ENCODE data around the gene NPTX1. TPM values are rescaled to one million over a fixed set of nuclear protein-coding genes. Genes with fewer than 3 reads are reported as not detected.

The NPTX1 gene
- total and polyA plus RNA-seq, 2 experiments from 2014 or later: 3.4 to 20.5 TPM

- H3K4me1 ChIP-seq (ENCODE audit: insufficient read depth): no peaks in the 10 kb centered on the region
- H3K4me1 Mint-ChIP-seq: peaks cover 5% of the 10 kb centered on the region
- H3K9me3 Mint-ChIP-seq: no peaks in the 10 kb centered on the region
- TF ChIP-seq, protein P1, sequence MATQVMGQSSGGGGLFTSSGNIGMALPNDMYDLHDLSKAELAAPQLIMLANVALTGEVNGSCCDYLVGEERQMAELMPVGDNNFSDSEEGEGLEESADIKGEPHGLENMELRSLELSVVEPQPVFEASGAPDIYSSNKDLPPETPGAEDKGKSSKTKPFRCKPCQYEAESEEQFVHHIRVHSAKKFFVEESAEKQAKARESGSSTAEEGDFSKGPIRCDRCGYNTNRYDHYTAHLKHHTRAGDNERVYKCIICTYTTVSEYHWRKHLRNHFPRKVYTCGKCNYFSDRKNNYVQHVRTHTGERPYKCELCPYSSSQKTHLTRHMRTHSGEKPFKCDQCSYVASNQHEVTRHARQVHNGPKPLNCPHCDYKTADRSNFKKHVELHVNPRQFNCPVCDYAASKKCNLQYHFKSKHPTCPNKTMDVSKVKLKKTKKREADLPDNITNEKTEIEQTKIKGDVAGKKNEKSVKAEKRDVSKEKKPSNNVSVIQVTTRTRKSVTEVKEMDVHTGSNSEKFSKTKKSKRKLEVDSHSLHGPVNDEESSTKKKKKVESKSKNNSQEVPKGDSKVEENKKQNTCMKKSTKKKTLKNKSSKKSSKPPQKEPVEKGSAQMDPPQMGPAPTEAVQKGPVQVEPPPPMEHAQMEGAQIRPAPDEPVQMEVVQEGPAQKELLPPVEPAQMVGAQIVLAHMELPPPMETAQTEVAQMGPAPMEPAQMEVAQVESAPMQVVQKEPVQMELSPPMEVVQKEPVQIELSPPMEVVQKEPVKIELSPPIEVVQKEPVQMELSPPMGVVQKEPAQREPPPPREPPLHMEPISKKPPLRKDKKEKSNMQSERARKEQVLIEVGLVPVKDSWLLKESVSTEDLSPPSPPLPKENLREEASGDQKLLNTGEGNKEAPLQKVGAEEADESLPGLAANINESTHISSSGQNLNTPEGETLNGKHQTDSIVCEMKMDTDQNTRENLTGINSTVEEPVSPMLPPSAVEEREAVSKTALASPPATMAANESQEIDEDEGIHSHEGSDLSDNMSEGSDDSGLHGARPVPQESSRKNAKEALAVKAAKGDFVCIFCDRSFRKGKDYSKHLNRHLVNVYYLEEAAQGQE (IDR thresholded peaks at IDR 0.05; ENCODE audit: unreplicated experiment): no peak
- TF ChIP-seq, protein P2, sequence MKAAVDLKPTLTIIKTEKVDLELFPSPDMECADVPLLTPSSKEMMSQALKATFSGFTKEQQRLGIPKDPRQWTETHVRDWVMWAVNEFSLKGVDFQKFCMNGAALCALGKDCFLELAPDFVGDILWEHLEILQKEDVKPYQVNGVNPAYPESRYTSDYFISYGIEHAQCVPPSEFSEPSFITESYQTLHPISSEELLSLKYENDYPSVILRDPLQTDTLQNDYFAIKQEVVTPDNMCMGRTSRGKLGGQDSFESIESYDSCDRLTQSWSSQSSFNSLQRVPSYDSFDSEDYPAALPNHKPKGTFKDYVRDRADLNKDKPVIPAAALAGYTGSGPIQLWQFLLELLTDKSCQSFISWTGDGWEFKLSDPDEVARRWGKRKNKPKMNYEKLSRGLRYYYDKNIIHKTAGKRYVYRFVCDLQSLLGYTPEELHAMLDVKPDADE (IDR thresholded peaks at IDR 0.05): no peak
- H3K9me2 ChIP-seq (ENCODE audit: insufficient read depth): no peaks in the 10 kb centered on the region
- no peaks in the 10 kb centered on the region for H3K79me2 ChIP-seq (replicated peaks; ENCODE audit: insufficient read depth)
- H3K27me3 ChIP-seq (ENCODE audit: insufficient read depth): no peaks in the 10 kb centered on the region
- H3K4me2 ChIP-seq: no peak overlapping the region
- peaks cover 3% of the 10 kb centered on the region; the same call in 1 of the 3 replicates for H3K36me3 Mint-ChIP-seq (ENCODE audit: low read depth)
- H3F3A ChIP-seq (replicated peaks; ENCODE audit: low read depth): no peaks in the 10 kb centered on the region
- H2AFZ ChIP-seq: no peak overlapping the region
- H3K4me3 ChIP-seq: no peak overlapping the region
- H4K20me1 ChIP-seq (replicated peaks; ENCODE audit: insufficient read depth): no peaks in the 10 kb centered on the region
- H3K27ac ChIP-seq (ENCODE audit: low read depth): no peak overlapping the region
- DNase-seq (ENCODE audit: low spot score) (no peak), ATAC-seq (no peak)
- H3K27me3 Mint-ChIP-seq (ENCODE audit: insufficient read depth, low read depth, poor library complexity): peaks cover 22% of the 10 kb centered on the region
- H3K4me3 Mint-ChIP-seq: no peak overlapping the region
- H3K27ac Mint-ChIP-seq: no peak overlapping the region
- no peaks in the 10 kb centered on the region for H3K36me3 ChIP-seq (ENCODE audit: insufficient read depth)
Observed at GRCh38 chr17:80498920-80499410, 22.6 kb upstream of the NPTX1 start.

DNA sequence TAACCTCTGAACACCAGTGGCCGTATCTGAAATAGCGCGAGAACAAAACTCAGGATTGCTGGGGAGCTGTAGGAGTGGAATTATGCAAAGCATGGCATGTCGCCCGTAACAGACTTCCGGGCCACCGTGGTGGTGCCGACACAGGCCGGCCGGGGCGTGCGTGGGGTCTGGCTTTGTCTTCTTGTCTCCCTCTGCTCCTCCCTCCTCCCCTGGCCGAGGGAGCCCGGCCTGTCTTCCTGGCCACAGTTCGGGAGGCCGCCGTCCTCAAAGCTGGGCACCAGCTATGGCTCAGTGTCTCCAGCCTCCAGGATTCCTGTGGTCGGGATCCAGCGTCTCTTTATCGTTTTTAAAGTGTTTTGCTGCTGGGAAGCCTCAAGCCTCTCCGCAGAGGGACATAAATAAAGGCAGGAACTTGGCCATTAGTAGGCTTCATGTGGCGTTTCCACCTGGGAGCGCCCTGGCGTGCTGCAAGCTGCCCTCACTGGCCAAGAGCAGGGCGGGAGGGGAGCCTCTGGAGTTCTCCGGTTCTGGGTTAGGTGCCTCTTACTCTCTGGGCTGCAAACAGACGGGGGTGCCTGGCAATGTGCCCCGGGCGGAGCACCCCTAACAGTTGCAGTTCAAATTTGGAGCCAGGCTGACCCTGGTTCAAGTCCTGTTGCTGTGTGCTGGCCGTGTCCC is 22.0 kb upstream of the NPTX1 start:
- no peak overlapping the region for H3K4me3 ChIP-seq
- H3F3A ChIP-seq (replicated peaks; ENCODE audit: low read depth): no peaks in the 10 kb centered on the region
- H3K9me3 Mint-ChIP-seq: no peaks in the 10 kb centered on the region
- H3K36me3 ChIP-seq (ENCODE audit: insufficient read depth): no peaks in the 10 kb centered on the region
- no peaks in the 10 kb centered on the region for H3K9me2 ChIP-seq (ENCODE audit: insufficient read depth)
- DNase-seq (ENCODE audit: low spot score) (no peak), ATAC-seq (peak; percentile 10; the same call in 2 of the 3 replicates)
- H3K36me3 Mint-ChIP-seq (ENCODE audit: low read depth): peaks cover 3% of the 10 kb centered on the region; the same call in 1 of the 3 replicates
- H2AFZ ChIP-seq: no peak overlapping the region
- H3K4me3 Mint-ChIP-seq: no peak overlapping the region
- no peaks in the 10 kb centered on the region for H4K20me1 ChIP-seq (replicated peaks; ENCODE audit: insufficient read depth)
- no peak overlapping the region for H3K27ac Mint-ChIP-seq
- H3K27me3 ChIP-seq (ENCODE audit: insufficient read depth): no peaks in the 10 kb centered on the region
- H3K4me1 ChIP-seq (ENCODE audit: insufficient read depth): no peaks in the 10 kb centered on the region
- peaks cover 26% of the 10 kb centered on the region for H3K27me3 Mint-ChIP-seq (ENCODE audit: insufficient read depth, low read depth, poor library complexity)
- H3K27ac ChIP-seq (ENCODE audit: low read depth): no peak overlapping the region
- no peak overlapping the region for H3K4me2 ChIP-seq
- no peaks in the 10 kb centered on the region for H3K79me2 ChIP-seq (replicated peaks; ENCODE audit: insufficient read depth)
- peaks cover 5% of the 10 kb centered on the region for H3K4me1 Mint-ChIP-seq
- TF ChIP-seq POLR2AphosphoS5 (IDR thresholded peaks at IDR 0.05; ENCODE audit: low read depth) (no peak), NANOG (IDR thresholded peaks at IDR 0.05; ENCODE audit: borderline replicate concordance) (no peak), ZNF462 (CRISPR knock-in tag; IDR thresholded peaks at IDR 0.05) (no peak), EZH2phosphoT487 (IDR thresholded peaks at IDR 0.05; ENCODE audit: unreplicated experiment) (no peak), EZH2 (IDR thresholded peaks at IDR 0.05; ENCODE audit: low read depth, unreplicated experiment) (no peak), JUNB (IDR thresholded peaks at IDR 0.05; ENCODE audit: unreplicated experiment) (no peak)
- TF ChIP-seq, protein P2 (IDR thresholded peaks at IDR 0.05): no peak
